IPS-NIHi11 (cell line): ENCODE results near the gene CCDC92.

Experiments
- DNase-seq: peaks from one replicate; pipeline ENCODE4 v3.0.0; 2012; ENCODE audit warnings: mixed read lengths, low spot score

Gene CCDC92

DNA sequence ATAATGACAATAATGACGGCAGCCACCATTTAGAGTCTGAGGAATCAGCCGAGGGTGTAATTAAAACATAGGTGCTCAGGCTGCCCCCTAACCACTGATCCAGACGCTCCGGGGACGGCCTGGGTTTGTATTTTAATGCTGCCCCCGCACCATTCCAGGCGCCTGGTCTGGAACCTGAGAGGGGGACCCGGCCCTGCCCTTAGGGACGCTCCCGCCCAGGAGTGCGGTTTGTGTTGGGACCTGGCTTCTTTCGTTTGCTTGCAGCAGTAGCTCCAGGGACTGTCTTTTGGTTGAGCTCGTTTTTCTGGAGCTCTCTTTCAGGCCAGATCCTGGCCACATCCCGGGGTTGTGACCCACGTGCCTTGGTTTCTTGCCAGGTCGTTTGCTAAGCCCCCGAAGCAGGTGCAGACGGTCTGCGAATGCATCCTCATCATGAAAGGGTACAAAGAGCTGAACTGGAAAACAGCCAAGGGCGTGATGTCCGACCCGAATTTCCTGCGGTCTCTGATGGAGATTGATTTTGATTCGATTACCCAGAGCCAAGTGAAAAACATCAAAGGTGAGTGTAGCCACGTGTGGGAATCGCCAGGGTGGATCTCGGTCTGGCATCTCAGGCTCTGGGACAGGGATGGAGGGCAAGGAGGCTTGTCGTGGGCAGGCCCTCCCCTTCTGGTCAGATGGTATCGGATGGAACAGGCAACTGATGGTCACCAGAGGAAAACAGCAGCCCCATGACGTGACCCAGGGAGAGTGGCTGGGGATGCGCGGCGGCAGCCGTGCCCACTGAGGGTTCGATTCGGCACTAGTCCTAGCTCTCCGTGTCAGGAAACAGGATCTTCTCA, 63.5 kb downstream of the CCDC92 start:
- DNase-seq: no peak

- DNase-seq: no peak
Measured at GRCh38 chr12:123907726-123908476, 64.7 kb downstream of the CCDC92 start.

- no peak for DNase-seq
Measured at GRCh38 chr12:123906711-123907420, 65.8 kb downstream of the CCDC92 start.

DNA sequence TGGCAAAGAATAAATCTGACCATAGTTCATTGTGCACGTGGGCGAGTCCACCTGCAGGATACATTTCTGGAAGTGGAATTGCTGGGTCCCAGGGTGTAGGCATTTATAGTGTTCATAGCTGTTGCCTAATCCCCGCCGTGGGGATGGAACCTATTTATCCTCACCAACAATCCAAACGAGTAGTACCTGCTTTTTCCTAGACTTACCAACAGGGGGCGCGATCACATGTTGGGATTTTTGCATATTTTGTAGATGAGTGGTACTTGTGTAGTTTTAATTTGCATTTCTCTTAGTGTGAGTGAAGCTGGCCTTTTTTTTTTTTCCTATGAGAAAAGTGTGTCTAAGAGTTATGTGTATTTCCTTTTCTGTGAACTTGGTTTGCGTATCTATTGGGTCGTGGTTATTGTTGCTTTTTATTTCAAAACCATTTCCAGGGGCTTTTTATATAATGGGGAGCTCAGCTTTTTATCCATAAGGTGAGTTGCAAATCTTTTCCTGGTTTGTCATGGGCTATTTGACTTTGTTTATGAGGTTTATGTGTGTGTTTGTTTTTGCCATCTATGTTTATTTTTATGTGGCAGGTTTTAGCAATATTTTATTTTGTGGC, 67.2 kb downstream of the CCDC92 start:
- DNase-seq: peak; percentile 68

GRCh38 chr12:123903301-123904065, 69.1 kb downstream of the CCDC92 start:
- DNase-seq: no peak

DNA sequence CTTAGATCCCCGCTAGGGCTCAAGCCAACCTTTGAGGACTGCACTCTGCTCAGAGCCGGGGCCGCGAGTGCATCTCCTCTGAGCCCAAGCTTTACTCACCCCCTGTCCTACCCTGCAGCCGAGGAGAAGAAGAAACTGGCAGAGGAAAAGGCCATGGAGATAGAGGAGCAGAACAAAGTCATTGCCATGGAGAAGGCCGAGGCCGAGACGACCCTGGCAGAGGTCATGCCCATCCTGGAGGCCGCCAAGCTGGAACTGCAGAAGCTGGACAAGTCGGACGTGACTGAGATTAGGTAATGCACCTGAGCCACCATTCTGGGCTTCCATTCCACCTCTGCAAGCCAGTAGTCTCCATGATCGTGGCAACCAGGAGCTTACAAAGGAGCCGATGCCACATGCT, 69.8 kb downstream of the CCDC92 start:
- no peak for DNase-seq

DNA sequence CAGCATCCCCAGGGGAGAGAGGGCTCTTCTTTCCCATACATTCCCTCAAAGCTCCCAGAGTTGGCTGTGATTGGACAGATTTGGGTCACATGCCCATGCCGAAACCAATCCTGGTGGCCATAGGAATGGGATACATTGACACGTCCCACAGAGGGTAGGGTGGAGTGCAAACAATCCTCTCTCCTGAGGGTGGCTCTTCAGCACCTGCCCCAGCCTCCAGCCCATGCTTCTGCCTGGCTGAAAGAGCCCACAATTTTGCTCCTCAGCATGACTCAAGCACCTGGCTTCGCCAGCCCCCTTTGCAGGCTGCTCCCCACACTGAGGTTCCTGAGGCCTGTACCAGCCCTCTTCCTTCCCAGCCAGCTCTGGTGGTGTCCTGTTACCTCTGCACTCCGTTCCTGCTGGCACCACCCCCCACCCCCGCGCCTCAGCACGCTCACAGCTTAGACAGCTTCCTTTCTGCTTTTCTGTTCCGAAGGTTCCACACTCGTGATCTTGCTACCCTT, 71.7 kb downstream of the CCDC92 start:
- peak; percentile 64 for DNase-seq

GRCh38 chr12:123899368-123899767, 73.3 kb downstream of the CCDC92 start:
- DNase-seq: no peak

DNA sequence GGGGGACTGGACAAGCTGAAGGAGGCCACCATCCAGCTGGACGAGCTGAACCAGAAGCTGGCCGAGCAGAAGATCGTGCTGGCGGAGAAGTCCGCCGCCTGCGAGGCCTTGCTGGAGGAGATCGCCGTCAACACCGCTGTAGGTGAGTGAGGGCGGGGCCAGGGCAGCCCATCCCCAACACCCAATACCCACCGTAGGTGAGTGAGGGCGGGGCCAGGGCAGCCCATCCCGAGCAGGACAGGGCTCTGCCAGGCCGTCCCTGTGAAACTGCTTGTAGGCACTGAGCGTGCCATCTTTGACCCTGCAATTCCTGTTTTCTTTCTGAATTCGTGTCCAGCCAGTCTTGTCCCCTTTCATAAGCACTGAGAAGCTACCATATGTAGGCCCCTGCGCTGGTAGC, 74.0 kb downstream of the CCDC92 start:
- no peak for DNase-seq

DNA sequence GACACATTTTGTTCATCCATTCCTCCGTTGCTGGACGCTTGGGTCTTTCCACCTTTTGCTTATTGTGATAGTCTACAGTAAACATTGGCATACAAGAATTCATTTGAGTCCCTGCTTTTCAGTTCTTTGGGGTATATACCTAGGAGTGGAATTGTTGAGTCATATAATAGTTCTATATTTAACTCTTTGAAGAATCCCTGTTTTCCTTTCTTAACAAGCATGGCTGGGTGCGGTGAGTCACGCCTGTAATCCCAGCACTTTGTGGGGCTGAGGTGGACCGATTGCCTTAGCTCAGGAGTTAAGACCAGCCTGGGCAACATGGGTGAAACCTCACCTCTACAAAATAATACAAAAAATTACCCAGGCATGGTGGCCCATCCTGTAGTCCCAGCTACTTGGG, 75.4 kb downstream of the CCDC92 start:
- no peak for DNase-seq

DNA sequence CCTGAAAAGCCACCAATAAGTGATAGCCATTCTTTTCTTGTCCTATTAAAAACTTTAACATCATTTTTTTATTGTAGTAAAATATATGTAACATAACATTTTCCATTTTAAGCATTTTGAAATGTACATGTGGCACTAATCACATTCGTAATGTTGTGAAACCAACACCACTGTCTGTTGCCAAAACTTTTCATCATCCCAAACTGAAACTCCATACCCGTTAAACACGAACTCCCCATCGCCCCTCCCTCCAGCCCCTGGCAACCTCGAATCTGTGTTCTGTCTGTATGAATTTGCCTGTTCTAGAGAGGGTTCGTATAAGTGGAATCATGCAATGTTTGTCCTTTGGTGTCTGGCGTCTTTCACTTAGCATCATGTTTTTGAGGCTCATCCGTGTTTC, 75.9 kb downstream of the CCDC92 start:
- no peak for DNase-seq

- DNase-seq: no peak
Measured at GRCh38 chr12:123895451-123895850, 77.2 kb downstream of the CCDC92 start.

DNA sequence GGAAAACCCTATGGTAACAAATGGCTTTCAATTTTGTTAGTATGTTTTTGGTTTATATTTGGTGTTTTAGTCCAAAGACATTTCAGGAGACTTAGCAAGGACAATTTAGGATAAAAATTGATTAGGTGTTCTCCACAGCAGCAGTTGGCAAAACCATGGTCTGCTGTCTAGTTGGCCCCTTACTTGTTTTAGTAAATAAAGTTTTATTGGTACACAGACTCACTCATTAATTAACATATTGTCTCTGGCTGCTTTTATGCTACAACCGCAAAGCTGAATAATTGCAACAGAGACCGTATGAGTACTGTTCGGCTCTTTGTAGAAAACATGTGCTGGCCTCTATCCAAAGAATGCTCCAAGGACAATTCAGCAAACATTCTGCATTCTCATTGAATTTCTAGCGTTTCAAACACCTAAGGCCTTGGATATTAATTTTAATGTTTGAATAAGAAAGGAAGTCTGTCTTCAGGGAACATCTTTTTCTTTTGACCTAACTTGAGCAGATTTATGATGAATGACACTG, 77.7 kb downstream of the CCDC92 start:
- DNase-seq: no peak

DNA sequence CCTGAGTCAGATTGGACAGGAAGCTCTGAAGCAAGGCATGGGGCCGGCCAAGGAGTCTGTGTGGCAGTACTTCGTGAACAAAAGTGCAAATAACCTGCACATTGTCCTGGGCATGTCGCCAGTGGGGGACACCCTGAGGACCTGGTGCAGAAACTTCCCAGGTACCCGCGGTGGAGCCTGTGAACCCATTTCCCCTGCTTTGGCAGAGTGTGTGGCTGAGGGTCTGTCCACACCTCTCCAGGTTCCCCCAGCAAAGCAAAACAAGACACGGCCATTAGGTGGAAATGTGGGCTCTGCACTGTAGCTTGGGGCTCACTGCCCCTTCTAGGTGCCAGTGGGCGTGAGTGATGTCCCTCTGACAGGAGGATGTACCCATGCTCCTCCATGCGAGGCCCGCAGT, 79.4 kb downstream of the CCDC92 start:
- DNase-seq: no peak

DNA sequence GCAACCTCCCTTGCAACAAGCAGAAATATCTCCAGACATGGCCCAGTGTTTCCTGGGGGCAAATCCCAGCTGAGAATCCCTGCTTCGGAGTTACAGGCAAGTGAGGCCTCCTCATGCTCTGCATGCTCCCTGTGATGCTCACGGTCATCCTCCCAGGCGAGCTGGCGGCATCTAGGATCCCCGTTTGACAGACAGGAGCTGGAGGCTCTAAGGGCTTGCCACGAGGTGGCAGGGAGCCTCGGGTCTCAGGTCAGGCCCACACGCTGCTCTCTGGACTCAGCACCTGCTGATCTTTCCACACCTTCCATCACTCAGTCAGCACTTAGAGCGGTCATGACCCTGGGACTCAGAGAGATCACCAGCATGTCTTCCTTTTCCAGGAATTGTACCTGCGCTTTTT, 79.8 kb downstream of the CCDC92 start:
- no peak for DNase-seq

DNA sequence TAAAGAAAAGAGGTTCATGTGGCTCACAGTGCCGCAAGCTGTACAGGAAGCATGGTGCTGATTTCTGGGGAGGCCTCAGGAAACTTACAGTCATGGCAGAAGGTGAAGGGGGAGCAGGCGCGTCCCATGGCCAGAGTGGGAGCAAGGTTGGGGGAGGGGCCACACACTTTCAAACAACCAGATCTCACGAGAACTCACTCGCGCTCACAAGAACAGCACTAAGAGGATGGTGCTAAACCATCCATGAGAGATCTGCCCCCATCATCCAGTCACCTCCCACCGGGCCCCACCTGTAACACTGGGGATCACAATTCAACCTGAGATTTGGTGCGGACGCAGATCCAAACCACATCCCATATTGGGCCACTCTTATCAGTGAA, 80.5 kb downstream of the CCDC92 start:
- no peak for DNase-seq

GRCh38 chr12:123891516-123892179, 81.0 kb downstream of the CCDC92 start:
- DNase-seq: no peak

- no peak for DNase-seq
Measured at GRCh38 chr12:123891011-123891410, 81.6 kb downstream of the CCDC92 start.

GRCh38 chr12:123890536-123890902, 82.1 kb downstream of the CCDC92 start:
- DNase-seq: no peak

- DNase-seq: no peak
Measured at GRCh38 chr12:123889848-123890535, 82.6 kb downstream of the CCDC92 start.
